Stromal cell of bone marrow (primary cell): ENCODE data around the gene HLF.

Experiments used
- DNase-seq: peaks from one replicate; pipeline ENCODE4 v3.0.0-alpha.2; 2012; ENCODE audit warnings: low read depth

Gene HLF

GRCh38 chr17:55332296-55333041 is 67.7 kb downstream of the HLF start:
- no peak for DNase-seq

DNA sequence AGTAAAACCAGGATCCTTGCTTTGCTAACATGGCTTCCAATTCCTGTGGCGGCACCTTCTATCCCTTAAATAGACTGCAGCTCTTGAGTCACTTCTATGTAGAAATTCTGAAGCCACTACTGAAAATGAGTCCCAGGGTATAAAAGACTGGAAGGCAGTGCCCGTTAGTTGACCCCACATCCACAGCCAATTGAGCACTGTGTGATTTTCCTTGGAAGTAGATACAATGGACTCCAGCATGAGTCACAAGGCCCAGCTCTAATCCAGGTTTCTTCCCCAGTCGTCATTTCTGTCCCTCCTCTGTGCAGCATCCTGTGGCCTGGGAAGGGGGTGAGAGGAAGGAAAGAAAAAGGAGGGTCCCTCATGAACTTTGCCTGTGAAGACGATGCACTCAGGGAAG is 69.5 kb downstream of the HLF start:
- peak; percentile 56 for DNase-seq

- no peak for DNase-seq
Observed at GRCh38 chr17:55334881-55335540, 70.3 kb downstream of the HLF start.

DNA sequence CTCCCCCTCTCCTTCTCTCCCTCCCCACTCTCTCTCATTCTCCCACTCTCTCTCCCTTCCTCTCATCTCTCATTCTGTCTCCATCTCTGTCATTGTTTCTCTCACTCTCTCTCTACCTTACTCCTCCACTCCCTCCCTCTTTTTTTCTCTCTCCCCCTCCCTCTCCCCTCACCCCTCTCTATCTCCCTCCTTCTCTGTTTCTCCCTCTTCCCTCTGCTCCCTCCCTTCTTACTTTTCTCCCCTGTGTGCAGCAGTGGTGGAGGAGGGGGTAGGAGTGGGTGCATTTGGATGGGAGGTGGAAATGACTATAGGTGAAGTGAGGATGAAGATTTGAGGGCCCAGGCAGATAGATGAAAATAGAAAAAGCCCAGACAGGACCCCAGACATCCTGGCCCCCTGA is 70.9 kb downstream of the HLF start:
- no peak for DNase-seq

DNA sequence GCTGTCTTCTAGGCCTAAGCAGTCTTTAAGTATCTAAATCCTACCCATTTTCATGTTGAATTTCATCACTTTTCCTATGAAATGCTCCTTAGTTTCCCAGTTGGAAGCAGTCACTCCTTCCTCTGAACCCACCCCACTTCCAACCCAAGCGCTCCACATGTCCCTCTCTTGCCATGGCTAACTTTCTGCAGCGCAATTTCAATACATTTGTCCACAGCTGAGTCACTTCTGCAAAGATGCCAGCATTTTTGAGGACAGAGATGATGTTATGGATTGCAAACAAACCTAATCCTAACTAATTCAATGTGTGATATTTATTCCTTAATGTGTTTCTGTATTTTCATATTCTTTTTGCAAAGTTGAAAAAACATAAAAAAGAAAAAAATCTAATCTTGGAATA is 71.7 kb downstream of the HLF start:
- no peak for DNase-seq

DNA sequence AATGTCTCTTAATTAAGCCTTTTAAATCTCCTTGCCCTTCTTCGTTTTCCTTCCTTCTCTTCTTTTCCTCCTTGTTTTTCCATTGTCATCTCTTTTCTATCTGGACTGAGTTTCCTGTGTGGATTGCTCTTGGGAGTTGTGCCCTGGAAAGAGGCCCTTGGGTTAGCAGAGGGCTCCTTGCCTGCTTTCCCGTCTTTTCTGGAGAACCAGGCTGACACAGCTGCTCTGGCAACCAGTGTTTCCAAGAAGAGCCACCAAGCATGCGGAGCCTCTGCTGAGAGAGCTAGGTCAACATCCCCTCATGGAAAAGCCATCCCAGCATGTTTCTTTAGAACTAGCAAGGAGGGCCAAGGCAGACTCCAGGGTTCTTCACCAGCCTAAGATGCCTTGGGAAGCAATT is 75.4 kb downstream of the HLF start:
- DNase-seq = no peak

DNA sequence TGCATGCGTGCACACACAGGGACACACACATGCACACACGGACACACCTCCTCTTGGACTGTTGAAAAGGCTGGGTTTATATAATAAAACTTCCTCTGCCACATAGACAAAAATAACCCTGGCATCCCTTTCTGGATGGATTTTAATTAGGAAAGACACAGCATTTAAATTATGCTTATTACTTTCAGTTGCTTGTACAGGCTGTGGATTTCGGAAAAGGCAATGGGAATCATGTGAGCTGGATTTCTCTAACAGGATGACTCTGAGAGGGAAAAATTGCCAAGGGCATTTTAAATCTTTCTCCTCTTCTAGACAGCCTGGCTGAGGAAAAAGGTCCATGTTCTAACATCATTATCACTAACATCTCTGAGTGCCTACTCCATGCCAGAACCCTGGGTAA is 75.9 kb downstream of the HLF start:
- no peak for DNase-seq

GRCh38 chr17:55341432-55341831 is 76.7 kb downstream of the HLF start:
- peak; percentile 32 for DNase-seq

GRCh38 chr17:55342800-55343585 is 78.2 kb downstream of the HLF start:
- DNase-seq = no peak

GRCh38 chr17:55343900-55344513 is 79.2 kb downstream of the HLF start:
- DNase-seq = no peak

GRCh38 chr17:55344514-55344997 is 79.8 kb downstream of the HLF start:
- DNase-seq = no peak

DNA sequence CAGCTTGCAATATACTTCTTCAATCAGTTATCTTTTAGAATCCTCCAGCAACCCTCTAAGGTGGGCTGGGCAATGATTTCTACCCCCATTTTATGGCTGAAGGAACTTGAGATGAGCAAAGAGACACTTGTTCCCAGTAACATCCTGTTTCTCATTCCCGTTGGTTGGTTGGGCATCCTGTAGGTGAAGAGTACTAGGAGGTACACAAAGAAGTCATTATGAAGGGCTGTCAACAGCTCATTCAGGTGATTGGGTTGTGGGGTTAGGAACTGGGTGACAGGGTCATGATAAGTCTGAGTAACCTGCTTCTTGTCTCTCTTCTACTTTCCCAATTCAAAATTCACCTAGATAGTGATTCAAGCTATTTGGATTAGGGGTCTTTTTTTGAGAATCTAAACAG is 80.4 kb downstream of the HLF start:
- no peak for DNase-seq

GRCh38 chr17:55346658-55347057 is 81.9 kb downstream of the HLF start:
- no peak for DNase-seq

DNA sequence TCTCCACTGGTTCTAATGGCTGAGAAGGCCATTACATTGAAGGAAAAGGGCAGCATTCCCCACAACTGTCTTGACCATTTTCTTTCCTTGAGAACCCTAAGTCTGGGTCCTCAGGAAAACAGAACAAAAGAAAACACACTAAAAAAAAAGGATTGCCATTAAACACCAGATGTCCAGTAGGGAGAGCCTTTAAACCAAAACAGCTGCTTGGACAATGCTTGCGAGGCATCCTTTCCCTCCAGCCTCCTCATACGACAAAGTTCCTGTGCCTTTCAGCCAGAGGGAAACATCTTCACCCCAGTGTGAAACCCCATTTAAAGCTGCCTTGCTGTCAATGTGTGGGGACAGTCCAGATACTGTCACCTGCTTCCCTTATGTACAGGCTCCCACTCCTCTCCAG is 82.6 kb downstream of the HLF start:
- DNase-seq = no peak

DNA sequence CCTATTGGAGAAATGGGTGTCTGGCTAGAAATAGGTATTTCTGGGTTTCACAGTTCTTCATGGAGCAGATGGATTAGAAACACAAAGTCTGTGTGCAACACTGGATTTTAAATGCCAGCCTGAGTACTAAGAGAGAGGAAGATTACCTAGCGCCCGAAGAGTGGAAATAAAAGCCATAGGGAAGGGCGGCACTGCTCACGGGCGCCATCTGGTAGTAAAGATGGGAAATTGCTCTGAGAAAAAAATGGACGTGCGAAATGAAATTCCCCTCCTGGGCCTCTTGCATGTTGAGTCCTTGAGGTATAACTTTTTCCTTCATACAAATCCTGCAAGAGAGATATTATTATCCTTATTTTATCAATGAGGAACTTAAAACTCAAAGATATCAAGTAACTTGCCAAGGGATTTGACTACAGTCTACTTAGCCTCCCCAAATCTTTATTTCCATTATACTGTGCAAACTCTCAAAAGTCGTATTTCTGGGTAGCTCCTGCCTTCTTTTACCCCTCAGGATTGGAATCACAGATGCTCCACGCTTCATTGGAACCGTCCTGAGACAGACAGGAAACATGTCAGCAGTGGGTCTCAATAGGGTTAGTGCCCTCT is 84.1 kb downstream of the HLF start:
- DNase-seq = peak; percentile 31

GRCh38 chr17:55350825-55351205 is 86.1 kb downstream of the HLF start:
- no peak for DNase-seq

DNA sequence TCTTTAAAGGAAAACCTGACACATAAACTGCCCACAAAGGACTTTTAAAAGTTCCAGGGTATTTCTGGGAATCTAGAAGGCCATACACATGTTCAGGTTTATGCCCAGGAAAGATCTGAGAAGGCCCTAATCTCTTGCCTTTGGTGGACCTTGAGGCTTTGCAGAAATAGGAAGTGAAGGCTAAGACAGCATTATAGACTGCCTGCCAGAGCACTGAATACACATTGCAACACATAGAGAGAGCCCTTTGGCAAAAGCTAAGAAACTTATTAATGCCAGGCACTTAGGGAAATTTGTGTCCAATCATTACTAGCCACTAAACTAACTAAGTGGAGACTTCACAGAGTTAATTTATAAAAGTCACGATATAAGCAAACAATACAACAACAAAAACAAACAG is 86.5 kb downstream of the HLF start:
- DNase-seq = no peak

DNA sequence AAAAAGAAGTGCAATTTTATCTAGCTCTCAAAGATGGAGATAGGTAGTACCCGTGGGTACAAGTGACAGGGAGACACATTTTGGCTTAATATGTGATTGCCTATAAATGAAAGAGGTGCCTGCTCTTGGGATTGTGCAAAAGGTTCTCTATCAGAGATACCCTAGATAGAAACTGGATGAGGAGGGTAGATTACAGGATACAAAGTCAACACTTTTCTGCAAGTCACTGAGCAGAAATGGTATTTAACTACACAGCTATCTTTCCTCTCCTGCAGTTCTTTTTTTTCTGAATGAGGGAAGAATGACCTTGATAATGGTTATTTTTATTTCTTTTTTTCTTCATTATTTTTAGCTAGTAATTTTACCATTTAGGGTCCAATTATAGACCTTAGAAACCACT is 89.2 kb downstream of the HLF start:
- no peak for DNase-seq

GRCh38 chr17:55354941-55355340 is 90.2 kb downstream of the HLF start:
- no peak for DNase-seq

DNA sequence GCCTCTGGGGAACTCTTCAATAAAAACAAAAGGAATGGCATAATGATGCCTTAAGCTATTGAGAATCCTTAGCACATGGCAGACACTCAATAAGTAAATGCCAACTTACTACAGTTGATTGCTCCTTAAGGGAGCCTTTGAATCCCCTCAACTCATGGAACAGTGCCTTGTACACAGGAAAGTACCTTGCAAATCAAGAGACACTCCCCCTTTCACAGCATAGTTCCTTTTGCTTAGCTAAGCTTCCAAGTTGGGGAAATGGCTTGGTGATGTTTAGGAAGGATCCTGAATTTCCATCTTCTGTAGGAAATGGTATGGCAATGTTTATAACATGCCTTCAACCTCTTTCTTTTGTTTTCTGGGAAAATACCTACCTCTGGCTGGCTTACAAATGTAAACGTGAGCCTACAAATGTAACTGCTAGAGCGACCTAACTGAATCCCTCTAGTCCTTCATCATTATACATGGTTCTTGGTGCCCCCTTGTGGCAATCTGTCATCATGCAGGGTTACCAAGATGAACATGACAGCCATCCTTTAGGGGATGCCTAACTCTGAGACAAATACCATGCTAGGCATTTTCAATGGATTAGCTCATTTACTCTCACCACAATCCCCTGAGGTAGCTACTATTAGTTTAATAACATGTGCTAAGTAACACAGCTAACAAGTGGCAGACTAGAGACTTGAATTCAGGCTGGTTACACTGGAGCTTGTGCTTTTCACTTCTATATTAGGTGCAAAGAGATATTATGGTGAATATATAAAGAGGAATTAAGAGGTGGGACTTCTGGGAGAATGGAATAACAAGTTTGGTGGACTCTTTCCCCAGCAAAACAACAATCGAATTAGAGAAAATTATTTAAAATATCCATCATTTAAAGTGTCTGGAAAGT is 91.9 kb downstream of the HLF start:
- peak; percentile 33 for DNase-seq

DNA sequence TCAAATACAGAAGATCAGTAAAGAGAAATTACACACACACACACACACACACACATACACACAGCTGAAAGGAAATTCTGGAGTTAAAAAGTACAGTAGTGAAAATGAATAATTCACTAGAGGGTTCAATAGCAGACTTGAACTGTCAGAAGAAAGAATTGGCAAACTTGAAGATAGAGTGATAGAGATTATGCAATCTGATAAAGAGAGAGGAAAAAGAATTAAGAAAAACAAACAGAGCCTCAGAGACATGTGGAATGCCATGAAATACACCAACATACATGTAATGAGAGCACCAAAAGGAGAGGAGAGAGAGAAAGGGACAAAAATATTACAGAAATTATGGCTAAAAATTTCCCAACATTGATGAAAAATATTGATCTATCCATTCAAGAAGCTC is 96.2 kb downstream of the HLF start:
- no peak for DNase-seq
